Neuron (in vitro differentiated cells): Measurements from ENCODE around the gene NFYC.

Experiments used
- H2AFZ ChIP-seq: one replicate; pipeline ENCODE4 v1.6.1; 2013; ENCODE audit warnings: low read depth, mild to moderate bottlenecking, inconsistent platforms, low read length, moderate library complexity
- H3K27me3 ChIP-seq: one replicate; pipeline ENCODE4 v1.6.1; 2013; ENCODE audit warnings: low read length; ENCODE audit not compliant: insufficient read depth
- H3K36me3 ChIP-seq: one replicate; pipeline ENCODE4 v1.6.1; 2013; ENCODE audit warnings: low read length; ENCODE audit not compliant: insufficient read depth
- H3K4me1 ChIP-seq: one replicate; pipeline ENCODE4 v1.6.1; 2013; ENCODE audit warnings: low read length; ENCODE audit not compliant: insufficient read depth
- H3K4me3 ChIP-seq: 2 replicates; pipeline ENCODE4 v1.5.1; 2013; ENCODE audit warnings: mild to moderate bottlenecking, low read length, moderate library complexity
- H3K9me3 ChIP-seq: one replicate; pipeline ENCODE4 v1.6.1; 2013; ENCODE audit warnings: low read length

The NFYC gene

GRCh38 chr1:40789661-40790430, 98.3 kb downstream of the NFYC start:
- Histone ChIP-seq H3K27me3 (peaks cover 22% of the 10 kb centered on the region), H3K4me3 (no peak overlapping the region), H2AFZ (no peak overlapping the region), H3K4me1 (peaks cover 6% of the 10 kb centered on the region), H3K36me3 (no peaks in the 10 kb centered on the region), H3K9me3 (no peaks in the 10 kb centered on the region)

GRCh38 chr1:40792036-40792435, 100.5 kb downstream of the NFYC start:
- H3K36me3 ChIP-seq, result no peaks in the 10 kb centered on the region
- no peaks in the 10 kb centered on the region for H3K9me3 ChIP-seq
- no peaks in the 10 kb centered on the region for H3K4me1 ChIP-seq
- peaks cover 13% of the 10 kb centered on the region for H3K27me3 ChIP-seq
- no peak overlapping the region for H3K4me3 ChIP-seq
- no peak overlapping the region for H2AFZ ChIP-seq

GRCh38 chr1:40793617-40794016, 102.1 kb downstream of the NFYC start:
- Histone ChIP-seq H2AFZ (no peak overlapping the region), H3K4me3 (no peak overlapping the region), H3K27me3 (peaks cover 9% of the 10 kb centered on the region), H3K4me1 (no peaks in the 10 kb centered on the region), H3K36me3 (no peaks in the 10 kb centered on the region), H3K9me3 (no peaks in the 10 kb centered on the region)

- no peaks in the 10 kb centered on the region for H3K36me3 ChIP-seq
- no peak overlapping the region for H2AFZ ChIP-seq
- H3K27me3 ChIP-seq, result peaks cover 9% of the 10 kb centered on the region
- H3K9me3 ChIP-seq, result no peaks in the 10 kb centered on the region
- H3K4me1 ChIP-seq, result peaks cover under 1% of the 10 kb centered on the region
- H3K4me3 ChIP-seq, result no peak overlapping the region
These were observed 102.5 kb downstream of the NFYC start for GRCh38 chr1:40794048-40794447.

DNA sequence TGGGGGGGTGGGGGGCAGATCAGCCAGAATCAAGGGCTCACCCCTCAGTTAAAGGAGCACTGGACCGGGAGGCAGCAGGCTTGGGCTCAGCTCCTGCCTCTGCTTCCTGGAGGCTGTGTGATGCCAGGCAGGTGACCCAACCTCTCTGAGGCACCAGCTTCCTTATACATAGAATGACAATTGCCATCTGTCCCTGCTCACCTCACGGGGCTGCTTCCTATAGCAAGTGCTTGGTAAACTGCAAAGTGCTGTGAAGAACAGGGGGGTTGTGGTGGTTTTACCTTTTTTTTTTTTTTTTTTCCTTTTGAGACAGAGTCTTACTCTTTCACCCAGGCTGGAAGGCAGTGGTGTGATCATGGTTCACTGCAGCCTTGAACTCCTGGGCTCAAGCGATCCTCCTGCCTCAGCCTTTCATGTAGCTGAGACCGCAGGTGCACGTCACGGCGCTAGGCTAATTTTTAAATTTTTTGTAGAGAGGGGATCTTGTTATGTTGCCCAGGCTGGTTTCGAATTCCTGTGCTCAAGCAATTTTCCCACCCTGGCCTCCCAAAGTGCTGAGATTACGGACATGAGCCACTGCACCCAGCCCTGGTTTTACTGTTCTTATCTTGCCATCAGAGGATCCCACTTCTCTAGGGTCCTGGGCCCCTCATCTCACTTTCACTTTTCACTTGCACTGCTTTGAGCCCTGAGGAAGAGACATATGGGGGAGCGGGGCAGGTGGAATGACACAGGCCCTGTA, 103.6 kb downstream of the NFYC start:
- Histone ChIP-seq H3K27me3 (peaks cover 13% of the 10 kb centered on the region), H3K4me3 (no peak overlapping the region), H3K9me3 (no peaks in the 10 kb centered on the region), H2AFZ (no peak overlapping the region), H3K4me1 (peaks cover 7% of the 10 kb centered on the region), H3K36me3 (no peaks in the 10 kb centered on the region)

GRCh38 chr1:40795811-40796586, 104.5 kb downstream of the NFYC start:
- Histone ChIP-seq H3K27me3 (peaks cover 13% of the 10 kb centered on the region), H3K9me3 (no peaks in the 10 kb centered on the region), H2AFZ (no peak overlapping the region), H3K36me3 (no peaks in the 10 kb centered on the region), H3K4me3 (no peak overlapping the region), H3K4me1 (peaks cover 7% of the 10 kb centered on the region)

GRCh38 chr1:40796939-40797667, 105.6 kb downstream of the NFYC start:
- Histone ChIP-seq H3K4me3 (no peak overlapping the region), H3K4me1 (peaks cover 10% of the 10 kb centered on the region), H3K9me3 (no peaks in the 10 kb centered on the region), H2AFZ (no peak overlapping the region), H3K36me3 (no peaks in the 10 kb centered on the region), H3K27me3 (peaks cover 8% of the 10 kb centered on the region)

DNA sequence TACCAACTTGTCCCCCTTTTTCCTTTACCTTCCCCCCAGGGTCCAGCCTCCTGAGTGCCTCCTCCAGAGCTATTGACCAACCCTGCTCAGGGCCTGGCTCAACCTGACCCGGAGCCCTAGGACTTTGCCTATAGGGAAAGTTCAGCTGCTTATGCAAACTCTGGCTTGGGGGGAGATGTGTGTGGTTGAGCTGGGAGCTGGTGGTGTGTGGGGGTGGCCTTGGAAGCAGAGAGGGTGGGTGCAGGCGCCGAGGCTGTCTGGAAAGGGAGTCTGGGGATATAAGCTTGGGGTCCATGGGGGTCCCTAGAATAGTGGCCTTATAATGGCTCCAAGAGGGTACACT, 106.1 kb downstream of the NFYC start:
- no peak overlapping the region for H2AFZ ChIP-seq
- H3K9me3 ChIP-seq, result no peaks in the 10 kb centered on the region
- peaks cover 11% of the 10 kb centered on the region for H3K4me1 ChIP-seq
- peaks cover 8% of the 10 kb centered on the region for H3K27me3 ChIP-seq
- no peaks in the 10 kb centered on the region for H3K36me3 ChIP-seq
- H3K4me3 ChIP-seq, result no peak overlapping the region

- Histone ChIP-seq H3K4me3 (no peak overlapping the region), H3K36me3 (no peaks in the 10 kb centered on the region), H3K9me3 (no peaks in the 10 kb centered on the region), H2AFZ (no peak overlapping the region), H3K4me1 (peaks cover 11% of the 10 kb centered on the region), H3K27me3 (peaks cover 6% of the 10 kb centered on the region)
These were observed 107.1 kb downstream of the NFYC start for GRCh38 chr1:40798366-40799281.

DNA sequence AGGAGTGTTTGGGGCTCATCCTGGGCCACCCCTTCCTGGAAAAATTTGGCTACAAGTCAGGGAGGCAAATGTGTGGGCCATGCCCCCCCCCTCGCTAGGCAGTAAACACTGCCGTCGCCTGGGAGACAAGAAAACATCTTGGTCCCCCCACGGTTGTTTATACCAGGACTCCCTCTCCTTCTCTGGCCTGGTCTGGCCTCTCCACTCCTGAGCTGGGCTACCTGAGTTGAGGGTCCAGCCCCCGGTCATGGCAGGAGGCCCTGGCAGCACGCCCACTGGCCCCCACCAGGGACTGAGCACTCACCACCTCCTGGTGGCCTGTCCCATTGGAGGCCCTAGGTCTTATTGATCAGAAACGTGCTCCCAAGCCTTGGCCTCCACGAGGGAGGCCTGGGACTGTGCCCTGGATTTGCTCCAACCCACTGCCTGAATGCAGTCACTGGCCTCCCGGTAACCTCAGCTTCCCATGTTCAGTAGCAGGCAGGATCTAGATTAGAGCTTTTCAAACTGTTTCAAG, 107.9 kb downstream of the NFYC start:
- no peak overlapping the region for H2AFZ ChIP-seq
- no peaks in the 10 kb centered on the region for H3K9me3 ChIP-seq
- H3K4me1 ChIP-seq, result peaks cover 11% of the 10 kb centered on the region
- H3K27me3 ChIP-seq, result peaks cover 4% of the 10 kb centered on the region
- no peak overlapping the region for H3K4me3 ChIP-seq
- H3K36me3 ChIP-seq, result no peaks in the 10 kb centered on the region

GRCh38 chr1:40801742-40802077, 110.2 kb downstream of the NFYC start:
- Histone ChIP-seq H3K36me3 (no peaks in the 10 kb centered on the region), H3K9me3 (no peaks in the 10 kb centered on the region), H3K27me3 (peaks cover 4% of the 10 kb centered on the region), H3K4me3 (no peak overlapping the region), H3K4me1 (peaks cover 15% of the 10 kb centered on the region), H2AFZ (no peak overlapping the region)
